ENCODE results near the gene EFCAB13.
"Not testable (repeated sequence)": the region's sequence is repeated elsewhere in the genome, so short reads cannot be mapped to it uniquely, and the experiment has no call there.

EFCAB13 gene

DNA sequence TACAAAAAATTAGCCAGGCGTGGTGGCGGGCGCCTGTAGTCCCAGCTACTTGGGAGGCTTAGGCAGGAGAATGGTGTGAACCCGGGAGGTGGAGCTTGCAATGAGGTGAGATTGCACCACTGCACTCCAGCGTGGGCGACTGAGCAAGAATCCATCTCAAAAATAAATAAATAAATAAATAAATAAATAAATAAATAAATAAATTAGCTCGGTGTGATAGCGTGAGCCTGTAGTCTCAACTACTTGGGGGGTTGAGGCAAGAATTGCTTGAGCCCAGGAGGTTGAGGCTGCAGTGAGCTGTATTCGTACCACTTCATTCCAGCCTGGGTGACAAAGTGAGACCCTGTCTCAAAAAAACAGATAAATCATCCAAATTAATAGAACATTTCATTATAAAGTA lies 108.5 kb downstream of the EFCAB13 start:
- not testable (repeated sequence) for DNase-seq

DNA sequence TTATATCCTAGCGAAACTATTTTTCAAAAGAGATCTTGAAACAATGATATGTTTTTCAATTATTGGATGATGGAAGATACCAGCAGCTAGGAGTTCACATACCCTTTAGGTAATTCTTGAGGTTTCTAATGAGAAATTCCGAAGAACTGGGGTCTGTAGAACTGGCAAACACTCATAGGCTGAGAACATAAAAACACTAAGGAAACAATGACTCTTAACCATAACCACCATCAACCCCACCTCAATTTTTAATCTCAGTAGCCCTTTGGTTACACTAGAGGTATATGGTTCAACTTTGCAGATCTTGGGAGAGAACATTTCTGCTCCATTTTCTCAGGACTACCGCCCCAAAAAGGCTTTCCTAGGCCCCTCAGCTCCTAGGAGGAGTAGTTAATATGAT lies 141.4 kb downstream of the EFCAB13 start:
- no peak for DNase-seq

DNA sequence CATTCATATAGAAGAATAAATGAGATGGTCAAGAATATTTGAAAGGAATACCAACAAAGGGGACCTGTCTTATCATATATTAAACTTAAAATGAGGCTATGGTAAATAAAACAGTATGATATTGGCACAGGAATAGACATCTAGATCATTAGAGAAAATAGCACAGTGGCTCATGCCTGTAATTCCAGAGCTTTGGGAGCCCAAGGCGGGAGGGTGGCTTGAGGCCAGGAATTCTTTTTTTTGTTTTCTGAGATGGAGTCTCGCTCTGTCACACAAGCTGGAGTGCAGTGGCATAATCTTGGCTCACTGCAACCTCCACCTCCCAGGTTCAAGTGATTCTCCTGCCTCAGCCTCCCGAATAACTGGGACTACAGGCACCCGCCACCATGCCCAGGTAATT lies 143.2 kb downstream of the EFCAB13 start:
- not testable (repeated sequence) for DNase-seq

DNA sequence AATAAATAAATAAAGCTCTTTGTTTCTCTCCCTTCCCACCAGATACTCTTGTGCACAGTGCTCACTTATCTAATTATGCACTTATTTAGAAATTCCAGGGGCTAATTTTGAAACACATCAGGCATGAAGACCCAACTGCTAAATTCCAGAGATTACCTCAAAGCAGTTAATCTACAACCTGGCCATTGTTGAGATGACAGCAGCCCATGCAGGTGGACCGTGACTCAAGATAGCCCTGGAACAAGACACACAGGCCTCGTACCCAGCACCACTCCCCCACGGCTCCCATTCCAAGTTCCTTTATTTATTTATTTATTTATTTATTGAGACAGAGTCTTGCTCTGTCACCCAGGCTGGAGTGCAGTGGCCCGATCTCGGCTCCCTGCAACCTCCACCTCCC lies 147.1 kb downstream of the EFCAB13 start:
- no peak for DNase-seq

DNA sequence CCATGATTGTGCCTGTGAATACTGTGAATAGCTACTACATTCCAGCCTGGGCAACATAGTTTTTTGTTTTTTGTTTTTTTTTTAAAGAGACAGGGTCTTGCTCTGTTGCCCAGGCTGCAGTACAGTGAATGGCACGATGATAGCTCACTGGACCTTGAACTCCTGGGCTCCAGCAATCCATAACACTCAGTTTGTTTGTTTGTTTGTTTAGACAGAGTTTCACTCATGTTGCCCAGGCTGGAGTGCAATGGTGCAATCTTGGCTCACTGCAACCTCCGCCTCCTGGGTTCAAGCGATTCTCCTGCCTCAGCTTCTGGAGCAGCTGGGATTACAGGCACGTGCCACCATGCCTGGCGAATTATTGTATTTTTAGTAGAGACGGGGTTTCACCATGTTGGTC lies 148.3 kb downstream of the EFCAB13 start:
- DNase-seq: not testable (repeated sequence)
